IMR-90 (cell line): ENCODE results near the gene IGF2R. TPM values are rescaled to one million over a fixed set of nuclear protein-coding genes. Genes with fewer than 3 reads are reported as not detected.

Experiments used
- ATAC-seq: fragments of 200-7000 bp; cut with Tn5 transposase; 2 replicates; pipeline ENCODE4 v1.9.1; 2020; ENCODE audit warnings: low read depth, mild to moderate bottlenecking, moderate library complexity
- BruUV-seq: library from RNA; stranded (reverse); fragments of 400-500 nt; replicated peaks from 2 replicates; lab custom pipeline; 2021; lab: Mats Ljungman, UMichigan
- CTCF ChIA-PET: fragments of 300-600 bp; formaldehyde crosslinking; extraction: SDS; loops from one replicate; lab custom pipeline; 2021; ENCODE audit warnings: antibody characterized with exemption; lab: Yijun Ruan, JAX
- POLR2A ChIA-PET: fragments of 300-600 bp; sonication (Branson Sonifier 250); formaldehyde crosslinking; loops from one replicate; lab custom pipeline; 2022; ENCODE audit warnings: antibody characterized with exemption; ENCODE audit not compliant: unreplicated experiment; lab: Charles Lee
- DNase-seq: peaks from one replicate; pipeline ENCODE4 v3.0.0; 2013
- H2AFZ ChIP-seq: replicated peaks from 2 replicates; pipeline ENCODE3; 2013; ENCODE audit warnings: low read length, mild to moderate bottlenecking; ENCODE audit not compliant: poor library complexity
- H2AK5ac ChIP-seq: 2 replicates; pipeline ENCODE4 v1.6.1; 2013; ENCODE audit warnings: low read depth, low read length, inconsistent platforms
- H2AK9ac ChIP-seq: replicated peaks from 2 replicates; pipeline ENCODE3; 2013; ENCODE audit warnings: mild to moderate bottlenecking, low read depth, low read length, moderate library complexity; ENCODE audit not compliant: poor library complexity
- H2BK120ac ChIP-seq: 2 replicates; pipeline ENCODE4 v1.6.1; 2013; ENCODE audit warnings: low read depth, low read length, inconsistent platforms
- H2BK15ac ChIP-seq: 3 replicates; pipeline ENCODE4 v1.6.1; 2013; ENCODE audit warnings: low read depth, low read length, inconsistent platforms
- H2BK20ac ChIP-seq: 2 replicates; pipeline ENCODE4 v1.6.1; 2013; ENCODE audit warnings: low read depth, mild to moderate bottlenecking, inconsistent platforms, low read length, moderate library complexity
- H2BK5ac ChIP-seq: 2 replicates; pipeline ENCODE4 v1.6.1; 2013; ENCODE audit warnings: mild to moderate bottlenecking, low read depth, low read length, inconsistent platforms; ENCODE audit not compliant: poor library complexity, severe bottlenecking
- H3K14ac ChIP-seq: replicated peaks from 2 replicates; pipeline ENCODE4 v1.6.1; 2013; ENCODE audit warnings: low read depth, low read length, inconsistent platforms
- H3K18ac ChIP-seq: 2 replicates; pipeline ENCODE4 v1.6.1; 2013; ENCODE audit warnings: low read depth, low read length, control low read depth
- H3K23ac ChIP-seq: 2 replicates; pipeline ENCODE4 v1.6.1; 2013; ENCODE audit warnings: low read depth, low read length, inconsistent platforms
- H3K27ac ChIP-seq: 2 replicates; pipeline ENCODE4 v1.5.1; 2013; ENCODE audit warnings: mild to moderate bottlenecking, control low read depth, low read length; ENCODE audit not compliant: insufficient read depth
- H3K27me3 ChIP-seq: 2 replicates; pipeline ENCODE4 v1.6.1; 2013; ENCODE audit warnings: low read length; ENCODE audit not compliant: control insufficient read depth, insufficient read depth
- H3K36me3 ChIP-seq: 2 replicates; pipeline ENCODE4 v1.6.1; 2013; ENCODE audit warnings: low read length, mixed read lengths; ENCODE audit not compliant: control insufficient read depth, insufficient read depth
- H3K4ac ChIP-seq: 2 replicates; pipeline ENCODE4 v1.6.1; 2013; ENCODE audit warnings: low read depth, low read length, inconsistent platforms
- H3K4me1 ChIP-seq: 2 replicates; pipeline ENCODE4 v1.6.1; 2013; ENCODE audit warnings: low read length, mixed read lengths; ENCODE audit not compliant: control insufficient read depth, insufficient read depth
- H3K4me2 ChIP-seq: 2 replicates; pipeline ENCODE4 v1.6.1; 2013; ENCODE audit warnings: low read depth, mild to moderate bottlenecking, control low read depth, low read length, moderate library complexity
- H3K4me3 ChIP-seq: 2 replicates; pipeline ENCODE4 v1.5.1; 2013; ENCODE audit warnings: low read depth, mild to moderate bottlenecking, control low read depth, low read length, moderate library complexity; ENCODE audit not compliant: insufficient read depth
- H3K56ac ChIP-seq: 2 replicates; pipeline ENCODE4 v1.6.1; 2013; ENCODE audit warnings: low read length, inconsistent platforms; ENCODE audit not compliant: insufficient read depth; ENCODE audit errors: extremely low read depth
- H3K79me1 ChIP-seq, 2 experiments: 2 replicates each; pipeline ENCODE4 v1.6.1; 2013; ENCODE audit warnings: low read length in 2 of 2, inconsistent platforms in 1 of 2, low read depth in 1 of 2
- H3K9ac ChIP-seq: 2 replicates; pipeline ENCODE4 v1.6.1; 2013; ENCODE audit warnings: low read depth, low read length, control low read depth
- H3K9me1 ChIP-seq: 2 replicates; pipeline ENCODE4 v1.6.1; 2013; ENCODE audit warnings: low read length, inconsistent platforms; ENCODE audit not compliant: insufficient read depth
- H3K9me3 ChIP-seq: 2 replicates; pipeline ENCODE4 v1.6.1; 2013; ENCODE audit warnings: low read length; ENCODE audit not compliant: control insufficient read depth, insufficient read depth
- H4K20me1 ChIP-seq: 2 replicates; pipeline ENCODE4 v1.6.1; 2013; ENCODE audit warnings: low read length, inconsistent platforms; ENCODE audit not compliant: insufficient read depth
- H4K5ac ChIP-seq: 2 replicates; pipeline ENCODE4 v1.6.1; 2013; ENCODE audit warnings: mild to moderate bottlenecking, low read depth, low read length, control low read depth
- H4K8ac ChIP-seq, 2 experiments: 2 replicates each; pipeline ENCODE4 v1.6.1; 2013; ENCODE audit warnings: low read depth in 2 of 2, low read length in 2 of 2, control low read depth in 1 of 2, inconsistent platforms in 1 of 2
- H4K91ac ChIP-seq: 2 replicates; pipeline ENCODE4 v1.6.1; 2013; ENCODE audit warnings: low read depth, low read length, inconsistent platforms; ENCODE audit not compliant: insufficient read depth
- BHLHE40 ChIP-seq: fragments of 150-350 bp; IDR thresholded peaks from 2 replicates; pipeline ENCODE4 v1.6.1; 2016; ENCODE audit warnings: mild to moderate bottlenecking, low read depth, low read length
- CEBPB ChIP-seq: IDR thresholded peaks from 2 replicates; pipeline ENCODE4 v1.6.1; 2012; ENCODE audit warnings: low read depth, low read length, improper control_type of control experiment
- CHD1 ChIP-seq: IDR thresholded peaks from 2 replicates; pipeline ENCODE4 v1.6.1; 2012; ENCODE audit warnings: low read depth, low read length, improper control_type of control experiment
- CTCF ChIP-seq: conservative IDR thresholded peaks from 2 replicates; pipeline ENCODE4 v1.5.1; 2012; ENCODE audit warnings: mild to moderate bottlenecking, low read depth, low read length, improper control_type of control experiment
- ELK1 ChIP-seq: fragments of 150-350 bp; IDR thresholded peaks from 2 replicates; pipeline ENCODE4 v1.6.1; 2016; ENCODE audit warnings: low read depth, mild to moderate bottlenecking, low read length, moderate library complexity, borderline replicate concordance
- FOS ChIP-seq: fragments of 150-350 bp; IDR thresholded peaks from 2 replicates; pipeline ENCODE4 v1.6.1; 2016; ENCODE audit warnings: low read depth, low read length
- MAFK ChIP-seq: IDR thresholded peaks from 2 replicates; pipeline ENCODE4 v1.6.1; 2012; ENCODE audit warnings: low read depth, low read length, improper control_type of control experiment
- MAZ ChIP-seq: IDR thresholded peaks from 2 replicates; pipeline ENCODE4 v1.6.1; 2012; ENCODE audit warnings: low read depth, mild to moderate bottlenecking, low read length, improper control_type of control experiment, moderate library complexity, borderline replicate concordance
- MXI1 ChIP-seq: IDR thresholded peaks from 2 replicates; pipeline ENCODE4 v1.6.1; 2012; ENCODE audit warnings: low read depth, mild to moderate bottlenecking, low read length, moderate library complexity, borderline replicate concordance
- NFE2L2 ChIP-seq: fragments of 150-350 bp; IDR thresholded peaks from 2 replicates; pipeline ENCODE4 v1.6.1; 2016; ENCODE audit warnings: low read depth, mild to moderate bottlenecking, low read length
- POLR2A ChIP-seq: IDR thresholded peaks from 2 replicates; pipeline ENCODE4 v1.6.1; 2012; ENCODE audit warnings: mild to moderate bottlenecking, low read depth, low read length
- RAD21 ChIP-seq: IDR thresholded peaks from 2 replicates; pipeline ENCODE4 v1.6.1; 2012; ENCODE audit warnings: low read length, improper control_type of control experiment
- RCOR1 ChIP-seq: IDR thresholded peaks from 2 replicates; pipeline ENCODE4 v1.6.1; 2012; ENCODE audit warnings: mild to moderate bottlenecking, low read length, improper control_type of control experiment; ENCODE audit not compliant: insufficient replicate concordance
- RFX5 ChIP-seq: IDR thresholded peaks from 2 replicates; pipeline ENCODE4 v1.8.0; 2012; ENCODE audit warnings: low read depth, mild to moderate bottlenecking, low read length, moderate library complexity
- SMC3 ChIP-seq: fragments of 150-350 bp; IDR thresholded peaks from 2 replicates; pipeline ENCODE4 v1.6.1; 2016; ENCODE audit warnings: low read depth, mild to moderate bottlenecking, antibody characterized with exemption, low read length, moderate library complexity
- USF2 ChIP-seq: fragments of 150-350 bp; IDR thresholded peaks from 2 replicates; pipeline ENCODE4 v1.6.1; 2017; ENCODE audit warnings: mild to moderate bottlenecking, antibody characterized with exemption, low read length, low read depth
- WGBS, 2 experiments: methylation state at CpG; one replicate each; pipeline versions ENCODE4 v1.1.5 to v1.1.7; 2013; ENCODE audit warnings: missing lambda C conversion rate in 2 of 2; ENCODE audit not compliant: insufficient read length in 1 of 2; ENCODE audit errors: extremely low coverage in 2 of 2; 5-methylcytosine and 5-hydroxymethylcytosine counted together
- dilution Hi-C: fragments of 300-500 bp; cut with HindIII; formaldehyde crosslinking; loops from one replicate; pipeline ENCODE4 v1.14.3; 2018; ENCODE audit warnings: low sequenced_read_pairs; ENCODE audit not compliant: unreplicated experiment
- in situ Hi-C: fragments of 300-500 bp; cut with MboI; formaldehyde crosslinking; loops from 3 replicates; pipeline ENCODE4 v1.14.3; 2019; ENCODE audit warnings: low sequenced_read_pairs, inconsistent platforms, mixed read lengths
- intact Hi-C: fragments of 100-400 bp; cut with micrococcal nuclease; formaldehyde crosslinking; loops from 2 replicates; pipeline ENCODE4 v1.10.0; 2022
- polyA plus RNA-seq, 3 experiments: library from polyadenylated mRNA; depleted of rRNA; stranded (reverse); fragments of >200 nt; gene quantifications; 2 replicates each; pipeline ENCODE4 v1.2.3, GENCODE V29; 2012; ENCODE audit warnings: low replicate concordance in 1 of 3
- total RNA-seq: library from RNA; depleted of rRNA; stranded (reverse); fragments of >200 nt; gene quantifications from 2 replicates; pipeline ENCODE4 v1.2.3, GENCODE V29; 2012

The IGF2R gene
- total and polyA plus RNA-seq, 2 of the 4 experiments (the other 2 are of a cell fraction): 33.2 to 41.4 TPM

GRCh38 chr6:159992366-159992765 lies 23.5 kb downstream of the IGF2R start:
- H3K4ac ChIP-seq: no peak overlapping the region
- no TSS peak for BruUV-seq
- ATAC-seq (no peak), DNase-seq (no peak)
- no peak overlapping the region for H3K56ac ChIP-seq
- no peak overlapping the region for H2AFZ ChIP-seq
- ChIA-PET POLR2A (no interaction called here), CTCF (no interaction called here)
- peaks cover 58% of the 10 kb centered on the region for H4K20me1 ChIP-seq
- H3K27me3 ChIP-seq: no peaks in the 10 kb centered on the region
- H3K9ac ChIP-seq: no peak overlapping the region
- no peaks in the 10 kb centered on the region for H3K9me3 ChIP-seq
- TF ChIP-seq SMC3 (no peak), POLR2A (no peak), NFE2L2 (no peak), MAFK (no peak), MAZ (no peak), ELK1 (no peak), RAD21 (no peak), RFX5 (no peak), MXI1 (no peak), RCOR1 (no peak), CEBPB (no peak), FOS (no peak), CTCF (no peak), USF2 (no peak), CHD1 (no peak), BHLHE40 (no peak)
- H2AK5ac ChIP-seq: no peak overlapping the region
- no peak overlapping the region for H2BK15ac ChIP-seq
- no peak overlapping the region for H3K23ac ChIP-seq
- H3K9me1 ChIP-seq: peaks cover 10% of the 10 kb centered on the region
- no peak overlapping the region for H3K4me2 ChIP-seq
- H2BK20ac ChIP-seq: no peak overlapping the region
- WGBS, 2 experiments: no CpG with 5 or more reads among the region's 1 CpG
- no peak overlapping the region for H2AK9ac ChIP-seq
- H3K79me1 ChIP-seq: peaks cover 33 to 70% of the 10 kb centered on the region in 2 experiments
- H3K36me3 ChIP-seq: peaks cover 5% of the 10 kb centered on the region
- peaks cover 4% of the 10 kb centered on the region for H3K4me1 ChIP-seq
- H3K27ac ChIP-seq: no peak overlapping the region
- H3K14ac ChIP-seq: no peak overlapping the region
- H2BK120ac ChIP-seq: no peak overlapping the region
- no peak overlapping the region for H3K4me3 ChIP-seq
- intact Hi-C loops (no loop called here), in situ Hi-C loops (no loop called here), dilution Hi-C loops (no loop called here)
- H3K18ac ChIP-seq: no peak overlapping the region
- H4K91ac ChIP-seq: no peak overlapping the region
- H2BK5ac ChIP-seq: peak overlapping the region; percentile 25
- H4K8ac ChIP-seq: no peak overlapping the region
- H4K5ac ChIP-seq: no peak overlapping the region
